K562 (cell line): ENCODE results near the gene SLC41A3. TPM values are rescaled to one million over a fixed set of nuclear protein-coding genes. Genes with fewer than 3 reads are reported as not detected.
"Not testable (repeated sequence)": the region's sequence is repeated elsewhere in the genome, so short reads cannot be mapped to it uniquely, and the experiment has no call there.

Experiments
- ATAC-seq: fragments of 200-7000 bp; cut with Tn5 transposase; 3 replicates; pipeline ENCODE4 v1.9.1; 2020; ENCODE audit warnings: moderate library complexity
- BruUV-seq: library from RNA; stranded (reverse); fragments of 400-500 nt; replicated peaks from 2 replicates; lab custom pipeline; 2021; lab: Mats Ljungman, UMichigan
- CTCF ChIA-PET: fragments of 300-600 bp; formaldehyde crosslinking; extraction: SDS; loops from one replicate; lab custom pipeline; 2021; ENCODE audit warnings: low intra/inter-chr PET ratio; lab: Yijun Ruan, JAX
- POLR2A ChIA-PET: fragments of 300-600, 350-650 bp; sonication (Branson Sonifier 250); formaldehyde crosslinking; extraction: SDS; loops from one replicate; lab custom pipeline; 2021; ENCODE audit warnings: antibody characterized with exemption, inconsistent platforms; lab: Yijun Ruan, JAX
- DNase-seq, 4 experiments: peaks; one replicate each; pipeline versions ENCODE4 v3.0.0 to v3.0.0-alpha.2; 2011 to 2018; ENCODE audit warnings: low spot score in 3 of 4, mixed read lengths in 3 of 4; ENCODE audit errors: extremely low read depth in 1 of 4
- FAIRE-seq: peaks from 2 replicates; lab custom pipeline; 2011; peaks lifted over from hg19 to GRCh38; lab: Jason Lieb, UNC
- H2AFZ ChIP-seq: 2 replicates; pipeline ENCODE4 v1.6.0; 2011; ENCODE audit warnings: low read depth, low read length, control low read depth, inconsistent platforms
- H3K27ac ChIP-seq: fragments of 200-600 bp; 3 replicates; pipeline ENCODE4 v1.8.0; 2011; ENCODE audit warnings: low read depth, mild to moderate bottlenecking, control low read depth, inconsistent platforms, low read length, moderate library complexity, mixed read lengths; ENCODE audit errors: extremely low read depth
- H3K27me3 ChIP-seq, 2 experiments: fragments of 300-600 bp in 1 of 2; 2 replicates in 1 of 2; 3 replicates in 1 of 2; pipeline versions ENCODE4 v1.6.0 to v1.8.0; 2011; ENCODE audit warnings: inconsistent platforms in 2 of 2, low read length in 2 of 2, mild to moderate bottlenecking in 1 of 2, mixed read lengths in 1 of 2, moderate library complexity in 1 of 2; ENCODE audit not compliant: control insufficient read depth in 2 of 2, insufficient read depth in 2 of 2
- H3K36me3 ChIP-seq: fragments of 300-600 bp; 3 replicates; pipeline ENCODE4 v1.8.0; 2011; ENCODE audit warnings: mild to moderate bottlenecking, low read length, inconsistent platforms; ENCODE audit not compliant: control insufficient read depth, insufficient read depth
- H3K4me1 ChIP-seq, 2 experiments: fragments of 200-600 bp in 1 of 2; replicated peaks in 1 of 2; 2 replicates in 1 of 2; 3 replicates in 1 of 2; pipeline versions ENCODE4 v1.5.1 to v1.8.0; 2011; ENCODE audit warnings: inconsistent platforms in 2 of 2, low read length in 2 of 2, mild to moderate bottlenecking in 1 of 2, mixed read lengths in 1 of 2, moderate library complexity in 1 of 2; ENCODE audit not compliant: control insufficient read depth in 2 of 2, insufficient read depth in 2 of 2
- H3K4me2 ChIP-seq: 2 replicates; pipeline ENCODE4 v1.6.1; 2011; ENCODE audit warnings: low read length, control low read depth, inconsistent platforms, mixed read lengths; ENCODE audit not compliant: insufficient read depth
- H3K4me3 ChIP-seq: fragments of 200-600 bp; sonication (generic), shearing (Covaris generic); 2 replicates; pipeline ENCODE4 v1.5.1; 2016; ENCODE audit warnings: control low read depth, inconsistent platforms
- H3K79me2 ChIP-seq: fragments of 200-600 bp; 3 replicates; pipeline ENCODE4 v1.8.0; 2011; ENCODE audit warnings: low read length, inconsistent platforms; ENCODE audit not compliant: control insufficient read depth, insufficient read depth
- H3K9ac ChIP-seq, 2 experiments: 2 replicates each; pipeline versions ENCODE4 v1.6.0 to v1.6.1; 2011; ENCODE audit warnings: low read depth in 2 of 2, low read length in 2 of 2, control low read depth in 1 of 2, inconsistent platforms in 1 of 2, mild to moderate bottlenecking in 1 of 2, mixed read lengths in 1 of 2; ENCODE audit not compliant: insufficient read depth in 1 of 2
- H3K9me1 ChIP-seq: one replicate; pipeline ENCODE4 v1.6.0; 2011; ENCODE audit warnings: inconsistent platforms, mild to moderate bottlenecking, low read length, moderate library complexity; ENCODE audit not compliant: control insufficient read depth, insufficient read depth
- H3K9me3 ChIP-seq: replicated peaks from 2 replicates; pipeline ENCODE4 v1.5.1; 2011; ENCODE audit warnings: low read depth, low read length, inconsistent platforms; ENCODE audit not compliant: control insufficient read depth, insufficient read depth
- H4K20me1 ChIP-seq: replicated peaks from 2 replicates; pipeline ENCODE4 v1.6.1; 2011; ENCODE audit warnings: low read length, inconsistent platforms, mixed read lengths; ENCODE audit not compliant: control insufficient read depth, insufficient read depth
- BCL6 ChIP-seq: fragments of 250-450 bp; sonication (Bioruptor Pico); IDR thresholded peaks from 2 replicates; pipeline ENCODE4 v1.4.0; 2020
- BRF2 ChIP-seq: IDR thresholded peaks from 3 replicates; pipeline ENCODE4 v1.6.1; 2011; ENCODE audit warnings: borderline replicate concordance, mild to moderate bottlenecking; ENCODE audit not compliant: insufficient read length, insufficient read depth
- CLOCK ChIP-seq: fragments of 250-450 bp; sonication (Bioruptor Pico); IDR thresholded peaks from 2 replicates; pipeline ENCODE4 v1.4.0; 2020; ENCODE audit warnings: mild to moderate bottlenecking, moderate library complexity, borderline replicate concordance
- CREB1 ChIP-seq, 2 experiments: sonication (generic) in 1 of 2; formaldehyde crosslinking in 1 of 2; IDR thresholded peaks; 2 replicates each; pipeline versions ENCODE4 v1.6.1 to v1.8.0; 2012 to 2022; ENCODE audit warnings: inconsistent platforms in 1 of 2, mild to moderate bottlenecking in 1 of 2, missing genetic modification reagents in 1 of 2, moderate library complexity in 1 of 2
- DLX4 ChIP-seq: fragments of 250-450 bp; sonication (Bioruptor Pico); IDR thresholded peaks from 2 replicates; pipeline ENCODE4 v1.6.1; 2021; ENCODE audit warnings: mild to moderate bottlenecking
- EP400 ChIP-seq: fragments of 450-650 bp; IDR thresholded peaks from 2 replicates; pipeline ENCODE4 v1.6.1; 2017; ENCODE audit warnings: antibody characterized with exemption, mild to moderate bottlenecking, moderate library complexity
- GATAD2A ChIP-seq: fragments of 450-650 bp; IDR thresholded peaks from 2 replicates; pipeline ENCODE4 v1.6.1; 2017
- SAFB ChIP-seq: fragments of 200-400 bp; formaldehyde crosslinking; IDR thresholded peaks from 2 replicates; pipeline ENCODE4 v1.6.1; 2017; ENCODE audit warnings: low read depth, low read length, borderline replicate concordance
- STAT5A ChIP-seq: IDR thresholded peaks from 2 replicates; pipeline ENCODE4 v1.6.1; 2012; ENCODE audit warnings: low read length, inconsistent platforms, borderline replicate concordance
- TARDBP ChIP-seq: fragments of 450-650 bp; IDR thresholded peaks from 2 replicates; pipeline ENCODE4 v1.6.1; 2016
- ZBTB1 ChIP-seq: sonication (generic); formaldehyde crosslinking; IDR thresholded peaks from 2 replicates; pipeline ENCODE4 v1.8.1; 2023; ENCODE audit warnings: missing genetic modification reagents, low read depth, mild to moderate bottlenecking, borderline replicate concordance
- ZNF124 ChIP-seq: sonication (generic); formaldehyde crosslinking; IDR thresholded peaks from 2 replicates; pipeline ENCODE4 v1.8.1; 2022; ENCODE audit warnings: missing genetic modification reagents
- ZNF644 ChIP-seq: fragments of 200-800 bp; sonication (Bioruptor generic); IDR thresholded peaks from 2 replicates; pipeline ENCODE4 v1.6.1; 2016; ENCODE audit warnings: low read depth, missing genetic modification characterization, missing compliant biosample characterization
- WGBS: fragments of 100-300 bp; shearing (Covaris generic); methylation state at CpG from one replicate; pipeline ENCODE4 v1.1.6; 2016; ENCODE audit warnings: low coverage, mixed read lengths; ENCODE audit not compliant: insufficient coverage; ENCODE audit errors: missing lambda C conversion rate; 5-methylcytosine and 5-hydroxymethylcytosine counted together
- in situ Hi-C: fragments of 300-500 bp; cut with MboI; formaldehyde crosslinking; loops from 4 replicates; pipeline ENCODE4 v1.15.0; 2018; ENCODE audit warnings: inconsistent platforms, mixed read lengths
- intact Hi-C: fragments of 100-400 bp; cut with micrococcal nuclease; formaldehyde crosslinking; loops from 2 replicates; pipeline ENCODE4 v1.14.2; 2022
- polyA plus RNA-seq, 8 experiments: library from polyadenylated mRNA; depleted of rRNA in 4 of 8; stranded (reverse) in 5 of 8; unstranded in 3 of 8; fragments of >200 nt; fragmentation: Nextera tagmentation in 2 of 8; fragmentation: Illumina TruSeq in 1 of 8; extraction: Ambion mirVana in 2 of 8; extraction: Trizol in 1 of 8; gene quantifications; 2 replicates each; pipeline versions ENCODE4 v1.2.1 to v1.2.3, GENCODE V29; 2011 to 2014; ENCODE audit warnings: inconsistent platforms in 1 of 8, missing spikeins in 1 of 8
- total RNA-seq, 7 experiments: library from RNA; depleted of rRNA in 6 of 7; stranded (reverse); fragments of >200 nt in 6 of 7; fragmentation: Illumina TruSeq in 2 of 7; extraction: Trizol in 2 of 7; gene quantifications; 2 replicates each; pipeline versions ENCODE4 v1.2.1 to v1.2.3, GENCODE V29; 2011 to 2021; ENCODE audit warnings: low replicate concordance in 1 of 7

The SLC41A3 gene
- total and polyA plus RNA-seq, 9 of the 15 experiments (the other 6 are each of a cell fraction or from before 2014, with no cell fraction given): 4.1 to 20.7 (median 11.2) TPM

GRCh38 chr3:126066676-126067075, 17.2 kb downstream of the SLC41A3 start:
- FAIRE-seq, H3K79me2 ChIP-seq, H3K36me3 ChIP-seq, H3K9me3 ChIP-seq, H3K4me1 ChIP-seq, H4K20me1 ChIP-seq, POLR2A ChIA-PET, H3K4me2 ChIP-seq, in situ Hi-C loops, ATAC-seq, H3K27ac ChIP-seq, BruUV-seq, CTCF ChIA-PET, H3K27me3 ChIP-seq, DNase-seq, H2AFZ ChIP-seq, H3K4me3 ChIP-seq, H3K9ac ChIP-seq, intact Hi-C loops, H3K9me1 ChIP-seq: not testable (repeated sequence)
- 78% methylated on average over 6 of the region's 6 CpGs for WGBS

GRCh38 chr3:126065876-126066275, 18.0 kb downstream of the SLC41A3 start:
- 59% methylated on average over 3 of the region's 3 CpGs for WGBS
- no peaks in the 10 kb centered on the region for H3K9me1 ChIP-seq
- peaks cover 0 to 4% of the 10 kb centered on the region in 2 experiments; a peak in 2 of 5 replicates for H3K4me1 ChIP-seq
- in situ Hi-C loops: no loop called here
- intact Hi-C loops: no loop called here
- BruUV-seq: no TSS peak
- H3K27me3 ChIP-seq: no peaks in the 10 kb centered on the region
- CTCF ChIA-PET: no interaction called here
- FAIRE-seq: no peak
- POLR2A ChIA-PET: no interaction called here
- H3K79me2 ChIP-seq: no peaks in the 10 kb centered on the region
- no peak overlapping the region for H2AFZ ChIP-seq
- H4K20me1 ChIP-seq: no peaks in the 10 kb centered on the region
- H3K4me2 ChIP-seq: no peak overlapping the region
- ATAC-seq: no peak
- no peak overlapping the region for H3K9ac ChIP-seq
- H3K36me3 ChIP-seq: no peaks in the 10 kb centered on the region
- H3K4me3 ChIP-seq: no peak overlapping the region
- H3K9me3 ChIP-seq: no peaks in the 10 kb centered on the region
- no peak for DNase-seq
- H3K27ac ChIP-seq: no peak overlapping the region
- TF ChIP-seq BRF2 (no peak), EP400 (no peak), GATAD2A (no peak), STAT5A (no peak), SAFB (no peak), DLX4 (no peak), TARDBP (no peak), ZNF124 (CRISPR knock-in tag) (no peak), ZNF644 (tag) (no peak), ZBTB1 (no peak), CLOCK (no peak), CREB1 (IDR thresholded peaks at IDR 0.05) (no peak), CREB1 (CRISPR knock-in tag; IDR thresholded peaks at IDR 0.05) (no peak), BCL6 (CRISPR knock-in tag) (no peak)
